ENCODE data around the gene USP44. TPM values are rescaled to one million over a fixed set of nuclear protein-coding genes. Genes with fewer than 3 reads are reported as not detected.

The USP44 gene
- polyA plus RNA-seq, 1 donor from 2014 or later, result 3.7 TPM

DNA sequence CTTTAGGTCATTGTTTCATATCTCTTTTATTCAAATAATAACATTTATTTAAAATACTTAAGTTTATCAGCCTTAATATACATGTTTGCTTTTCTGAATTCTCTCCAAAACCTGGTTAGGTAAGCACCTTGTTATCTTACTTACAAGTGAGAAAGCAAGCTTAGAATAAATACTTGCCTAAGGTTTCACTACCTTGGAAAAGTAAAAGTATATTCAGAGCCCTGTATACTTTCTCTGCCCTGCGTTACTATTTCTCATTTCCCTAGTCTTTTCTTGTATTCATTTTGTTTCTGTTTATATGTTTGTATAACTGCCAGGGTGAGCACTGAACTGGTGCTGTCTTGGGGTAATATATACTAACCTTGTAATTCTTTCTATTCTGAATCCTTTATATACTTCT is 55.8 kb downstream of the USP44 start:
- Histone ChIP-seq H2AFZ (ENCODE audit: low read depth, low read length) (no peak overlapping the region), H3K27me3 (ENCODE audit: insufficient read depth, low read depth, low read length) (no peaks in the 10 kb centered on the region), H3K9ac (ENCODE audit: low read length) (no peak overlapping the region), H3K36me3 (ENCODE audit: insufficient read depth, low read length) (peaks cover 39% of the 10 kb centered on the region), H3K9me3 (ENCODE audit: low read length) (peaks cover 3% of the 10 kb centered on the region), H3K4me3 (ENCODE audit: low read length) (no peak overlapping the region), H3F3A (ENCODE audit: insufficient read depth, low read length, poor library complexity, severe bottlenecking) (no peaks in the 10 kb centered on the region), H3K4me2 (ENCODE audit: low read length) (no peak overlapping the region), H4K20me1 (ENCODE audit: insufficient read depth) (no peaks in the 10 kb centered on the region), H3K9me2 (ENCODE audit: insufficient read depth, low read length) (no peaks in the 10 kb centered on the region), H3K79me2 (replicated peaks; ENCODE audit: insufficient read depth, low read length) (no peaks in the 10 kb centered on the region), H3K27ac (ENCODE audit: low read length) (no peak overlapping the region)
- TF ChIP-seq, protein P1, sequence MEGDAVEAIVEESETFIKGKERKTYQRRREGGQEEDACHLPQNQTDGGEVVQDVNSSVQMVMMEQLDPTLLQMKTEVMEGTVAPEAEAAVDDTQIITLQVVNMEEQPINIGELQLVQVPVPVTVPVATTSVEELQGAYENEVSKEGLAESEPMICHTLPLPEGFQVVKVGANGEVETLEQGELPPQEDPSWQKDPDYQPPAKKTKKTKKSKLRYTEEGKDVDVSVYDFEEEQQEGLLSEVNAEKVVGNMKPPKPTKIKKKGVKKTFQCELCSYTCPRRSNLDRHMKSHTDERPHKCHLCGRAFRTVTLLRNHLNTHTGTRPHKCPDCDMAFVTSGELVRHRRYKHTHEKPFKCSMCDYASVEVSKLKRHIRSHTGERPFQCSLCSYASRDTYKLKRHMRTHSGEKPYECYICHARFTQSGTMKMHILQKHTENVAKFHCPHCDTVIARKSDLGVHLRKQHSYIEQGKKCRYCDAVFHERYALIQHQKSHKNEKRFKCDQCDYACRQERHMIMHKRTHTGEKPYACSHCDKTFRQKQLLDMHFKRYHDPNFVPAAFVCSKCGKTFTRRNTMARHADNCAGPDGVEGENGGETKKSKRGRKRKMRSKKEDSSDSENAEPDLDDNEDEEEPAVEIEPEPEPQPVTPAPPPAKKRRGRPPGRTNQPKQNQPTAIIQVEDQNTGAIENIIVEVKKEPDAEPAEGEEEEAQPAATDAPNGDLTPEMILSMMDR (IDR thresholded peaks at IDR 0.05; ENCODE audit: poor library complexity, severe bottlenecking), result no peak
- TF ChIP-seq SMC3 (conservative IDR thresholded peaks at IDR 0.05; ENCODE audit: poor library complexity), result no peak
- TF ChIP-seq RAD21 (conservative IDR thresholded peaks at IDR 0.05), result no peak
- TF ChIP-seq EZH2 (IDR thresholded peaks at IDR 0.05; ENCODE audit: borderline replicate concordance, insufficient read depth, low read length, poor library complexity, severe bottlenecking), result no peak
- no peak for TF ChIP-seq POLR2AphosphoS5 (IDR thresholded peaks at IDR 0.05)
- no peak for TF ChIP-seq MXI1 (conservative IDR thresholded peaks at IDR 0.05; ENCODE audit: poor library complexity, severe bottlenecking)
- TF ChIP-seq EP300 (conservative IDR thresholded peaks at IDR 0.05; ENCODE audit: poor library complexity, severe bottlenecking), result no peak
- TF ChIP-seq TAF1 (IDR thresholded peaks at IDR 0.05; ENCODE audit: low read depth), result no peak
- TF ChIP-seq, protein P2, sequence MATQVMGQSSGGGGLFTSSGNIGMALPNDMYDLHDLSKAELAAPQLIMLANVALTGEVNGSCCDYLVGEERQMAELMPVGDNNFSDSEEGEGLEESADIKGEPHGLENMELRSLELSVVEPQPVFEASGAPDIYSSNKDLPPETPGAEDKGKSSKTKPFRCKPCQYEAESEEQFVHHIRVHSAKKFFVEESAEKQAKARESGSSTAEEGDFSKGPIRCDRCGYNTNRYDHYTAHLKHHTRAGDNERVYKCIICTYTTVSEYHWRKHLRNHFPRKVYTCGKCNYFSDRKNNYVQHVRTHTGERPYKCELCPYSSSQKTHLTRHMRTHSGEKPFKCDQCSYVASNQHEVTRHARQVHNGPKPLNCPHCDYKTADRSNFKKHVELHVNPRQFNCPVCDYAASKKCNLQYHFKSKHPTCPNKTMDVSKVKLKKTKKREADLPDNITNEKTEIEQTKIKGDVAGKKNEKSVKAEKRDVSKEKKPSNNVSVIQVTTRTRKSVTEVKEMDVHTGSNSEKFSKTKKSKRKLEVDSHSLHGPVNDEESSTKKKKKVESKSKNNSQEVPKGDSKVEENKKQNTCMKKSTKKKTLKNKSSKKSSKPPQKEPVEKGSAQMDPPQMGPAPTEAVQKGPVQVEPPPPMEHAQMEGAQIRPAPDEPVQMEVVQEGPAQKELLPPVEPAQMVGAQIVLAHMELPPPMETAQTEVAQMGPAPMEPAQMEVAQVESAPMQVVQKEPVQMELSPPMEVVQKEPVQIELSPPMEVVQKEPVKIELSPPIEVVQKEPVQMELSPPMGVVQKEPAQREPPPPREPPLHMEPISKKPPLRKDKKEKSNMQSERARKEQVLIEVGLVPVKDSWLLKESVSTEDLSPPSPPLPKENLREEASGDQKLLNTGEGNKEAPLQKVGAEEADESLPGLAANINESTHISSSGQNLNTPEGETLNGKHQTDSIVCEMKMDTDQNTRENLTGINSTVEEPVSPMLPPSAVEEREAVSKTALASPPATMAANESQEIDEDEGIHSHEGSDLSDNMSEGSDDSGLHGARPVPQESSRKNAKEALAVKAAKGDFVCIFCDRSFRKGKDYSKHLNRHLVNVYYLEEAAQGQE (IDR thresholded peaks at IDR 0.05; ENCODE audit: borderline replicate concordance), result no peak

DNA sequence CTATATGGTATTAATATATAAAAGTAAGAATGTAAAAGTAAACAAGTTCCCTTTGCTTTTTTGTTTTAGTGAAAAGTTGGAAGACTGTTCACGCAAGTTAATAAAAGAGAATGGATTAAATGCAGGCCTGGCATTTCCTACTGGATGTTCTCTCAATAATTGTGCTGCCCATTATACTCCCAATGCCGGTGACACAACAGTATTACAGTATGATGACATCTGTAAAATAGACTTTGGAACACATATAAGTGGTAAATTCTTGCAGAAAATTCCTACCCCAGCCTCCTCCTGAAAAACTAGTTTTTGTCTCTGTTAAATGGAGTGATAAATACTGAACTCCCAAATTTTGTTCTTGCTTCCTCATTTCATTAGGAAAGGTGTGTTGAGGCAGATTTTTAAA is 56.4 kb downstream of the USP44 start:
- Histone ChIP-seq H3K27ac (ENCODE audit: low read length) (no peak overlapping the region), H3K27me3 (ENCODE audit: insufficient read depth, low read depth, low read length) (no peaks in the 10 kb centered on the region), H4K20me1 (ENCODE audit: insufficient read depth) (no peaks in the 10 kb centered on the region), H3K9ac (ENCODE audit: low read length) (no peak overlapping the region), H3K79me2 (replicated peaks; ENCODE audit: insufficient read depth, low read length) (no peaks in the 10 kb centered on the region), H3K4me2 (ENCODE audit: low read length) (no peak overlapping the region), H3K9me2 (ENCODE audit: insufficient read depth, low read length) (no peaks in the 10 kb centered on the region), H3K36me3 (ENCODE audit: insufficient read depth, low read length) (peaks cover 36% of the 10 kb centered on the region), H2AFZ (ENCODE audit: low read depth, low read length) (no peak overlapping the region), H3K9me3 (ENCODE audit: low read length) (peaks cover 3% of the 10 kb centered on the region), H3K4me3 (ENCODE audit: low read length) (no peak overlapping the region), H3F3A (ENCODE audit: insufficient read depth, low read length, poor library complexity, severe bottlenecking) (no peaks in the 10 kb centered on the region)
- TF ChIP-seq MXI1 (conservative IDR thresholded peaks at IDR 0.05; ENCODE audit: poor library complexity, severe bottlenecking), result no peak
- no peak for TF ChIP-seq EP300 (conservative IDR thresholded peaks at IDR 0.05; ENCODE audit: poor library complexity, severe bottlenecking)
- TF ChIP-seq, protein P2 (IDR thresholded peaks at IDR 0.05; ENCODE audit: borderline replicate concordance), result no peak
- TF ChIP-seq EZH2 (IDR thresholded peaks at IDR 0.05; ENCODE audit: borderline replicate concordance, insufficient read depth, low read length, poor library complexity, severe bottlenecking), result no peak
- TF ChIP-seq POLR2AphosphoS5 (IDR thresholded peaks at IDR 0.05), result no peak
- TF ChIP-seq SMC3 (conservative IDR thresholded peaks at IDR 0.05; ENCODE audit: poor library complexity), result no peak
- TF ChIP-seq, protein P1 (IDR thresholded peaks at IDR 0.05; ENCODE audit: poor library complexity, severe bottlenecking), result no peak
- TF ChIP-seq TAF1 (IDR thresholded peaks at IDR 0.05; ENCODE audit: low read depth), result no peak
- TF ChIP-seq RAD21 (conservative IDR thresholded peaks at IDR 0.05), result no peak

Data from neural cell (in vitro differentiated cells).